ENCODE measurements around the gene MDGA2. TPM values are rescaled to one million over a fixed set of nuclear protein-coding genes. Genes with fewer than 3 reads are reported as not detected.

The MDGA2 gene
- total and polyA plus RNA-seq, 7 experiments from 2014 or later = not detected

DNA sequence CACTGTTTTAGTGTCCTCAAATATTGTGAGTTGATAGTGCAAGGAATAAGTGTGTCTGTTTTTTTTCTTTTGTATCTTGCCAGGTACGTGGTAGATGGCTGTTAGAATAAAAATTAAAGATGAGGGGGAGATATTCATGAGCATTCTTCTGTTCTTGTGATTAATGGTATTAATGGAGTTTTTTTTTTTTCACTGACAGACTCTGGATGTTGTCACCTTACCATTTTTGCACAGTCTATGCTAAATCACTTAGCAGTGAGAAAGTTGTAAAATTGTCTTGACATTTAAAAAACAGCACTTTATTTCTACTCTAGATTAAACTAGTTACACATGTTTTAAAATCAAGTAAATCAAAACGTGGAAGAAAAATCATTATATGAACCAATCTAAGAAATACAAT, 204.3 kb downstream of the MDGA2 start:
- DNase-seq (no peak), ATAC-seq (no peak)
- Histone ChIP-seq H3K27me3 (ENCODE audit: control insufficient read depth in 2 of 2, insufficient read depth in 2 of 2, low read length in 2 of 2) (no peaks in the 10 kb centered on the region), H3K27ac (ENCODE audit: low read depth, low read length) (no peak overlapping the region), H3K4me3 (ENCODE audit: low read length) (no peak overlapping the region), H3K4me1 (ENCODE audit: control insufficient read depth in 2 of 2, insufficient read depth in 2 of 2, low read length in 2 of 2) (no peaks in the 10 kb centered on the region), H3K36me3 (ENCODE audit: control insufficient read depth in 2 of 3, insufficient read depth in 3 of 3, low read length in 3 of 3) (no peaks in the 10 kb centered on the region), H3K9me3 (ENCODE audit: control insufficient read depth in 2 of 3, low read length in 3 of 3) (no peaks in the 10 kb centered on the region)
- intact Hi-C loops (cut with micrococcal nuclease) = no loop called here
- Mint-ChIP-seq H3K9me3 (peaks cover 2 to 26% (median 11%) of the 10 kb centered on the region in 11 donors), H3K36me3 (no peaks in the 10 kb centered on the region), H3K27me3 (no peaks in the 10 kb centered on the region), H3K27ac (no peak overlapping the region), H3K4me3 (no peak overlapping the region), H3K4me1 (no peaks in the 10 kb centered on the region)
- POLR2A ChIA-PET = no interaction called here
- CTCF ChIA-PET = no interaction called here

GRCh38 chr14:47466916-47467315, 208.5 kb downstream of the MDGA2 start:
- no peak overlapping the region for H3K4me3 Mint-ChIP-seq
- no peaks in the 10 kb centered on the region for H3K4me1 ChIP-seq (ENCODE audit: control insufficient read depth in 2 of 2, insufficient read depth in 2 of 2, low read length in 2 of 2)
- no peak for DNase-seq
- no peaks in the 10 kb centered on the region for H3K4me1 Mint-ChIP-seq
- ChIA-PET POLR2A (no interaction called here), CTCF (no interaction called here)
- H3K9me3 ChIP-seq (ENCODE audit: control insufficient read depth in 2 of 3, low read length in 3 of 3) = no peaks in the 10 kb centered on the region
- no peak overlapping the region for H3K27ac Mint-ChIP-seq
- no peak overlapping the region for H3K4me3 ChIP-seq (ENCODE audit: low read length)
- H3K27me3 Mint-ChIP-seq = no peaks in the 10 kb centered on the region
- no peaks in the 10 kb centered on the region for H3K36me3 ChIP-seq (ENCODE audit: control insufficient read depth in 2 of 3, insufficient read depth in 3 of 3, low read length in 3 of 3)
- no peaks in the 10 kb centered on the region for H3K27me3 ChIP-seq (ENCODE audit: control insufficient read depth in 2 of 2, insufficient read depth in 2 of 2, low read length in 2 of 2)
- ATAC-seq = no peak
- no peak overlapping the region for H3K27ac ChIP-seq (ENCODE audit: low read depth, low read length)
- intact Hi-C loops (cut with micrococcal nuclease) = no loop called here
- no peaks in the 10 kb centered on the region for H3K36me3 Mint-ChIP-seq
- peaks cover 0 to 13% (median 8%) of the 10 kb centered on the region in 11 donors for H3K9me3 Mint-ChIP-seq

- Mint-ChIP-seq H3K4me3 (no peak overlapping the region), H3K4me1 (no peaks in the 10 kb centered on the region), H3K9me3 (peaks cover 0 to 14% (median 0%) of the 10 kb centered on the region in 11 donors), H3K27me3 (no peaks in the 10 kb centered on the region), H3K27ac (no peak overlapping the region), H3K36me3 (no peaks in the 10 kb centered on the region)
- ChIA-PET CTCF (no interaction called here), POLR2A (no interaction called here)
- intact Hi-C loops (cut with micrococcal nuclease) = no loop called here
- H3K27ac ChIP-seq (ENCODE audit: low read depth, low read length) = no peak overlapping the region
- H3K27me3 ChIP-seq (ENCODE audit: control insufficient read depth in 2 of 2, insufficient read depth in 2 of 2, low read length in 2 of 2) = no peaks in the 10 kb centered on the region
- H3K4me1 ChIP-seq (ENCODE audit: control insufficient read depth in 2 of 2, insufficient read depth in 2 of 2, low read length in 2 of 2) = no peaks in the 10 kb centered on the region
- no peaks in the 10 kb centered on the region for H3K36me3 ChIP-seq (ENCODE audit: control insufficient read depth in 2 of 3, insufficient read depth in 3 of 3, low read length in 3 of 3)
- no peak overlapping the region for H3K4me3 ChIP-seq (ENCODE audit: low read length)
- no peaks in the 10 kb centered on the region for H3K9me3 ChIP-seq (ENCODE audit: control insufficient read depth in 2 of 3, low read length in 3 of 3)
- no peak for DNase-seq
- ATAC-seq = no peak
Measured at GRCh38 chr14:47454025-47454424, 221.4 kb downstream of the MDGA2 start.

GRCh38 chr14:47447076-47447475, 228.3 kb downstream of the MDGA2 start:
- intact Hi-C loops (cut with micrococcal nuclease) = no loop called here
- H3K27ac Mint-ChIP-seq = no peak overlapping the region
- no peak overlapping the region for H3K4me3 ChIP-seq (ENCODE audit: low read length)
- no peaks in the 10 kb centered on the region for H3K4me1 Mint-ChIP-seq
- H3K4me1 ChIP-seq (ENCODE audit: control insufficient read depth in 2 of 2, insufficient read depth in 2 of 2, low read length in 2 of 2) = no peaks in the 10 kb centered on the region
- H3K27me3 Mint-ChIP-seq = no peaks in the 10 kb centered on the region
- ChIA-PET CTCF (no interaction called here), POLR2A (no interaction called here)
- no peaks in the 10 kb centered on the region for H3K36me3 ChIP-seq (ENCODE audit: control insufficient read depth in 2 of 3, insufficient read depth in 3 of 3, low read length in 3 of 3)
- H3K9me3 Mint-ChIP-seq = peaks cover 0 to 7% (median 1%) of the 10 kb centered on the region in 11 donors
- no peak overlapping the region for H3K27ac ChIP-seq (ENCODE audit: low read depth, low read length)
- no peak overlapping the region for H3K4me3 Mint-ChIP-seq
- no peaks in the 10 kb centered on the region for H3K27me3 ChIP-seq (ENCODE audit: control insufficient read depth in 2 of 2, insufficient read depth in 2 of 2, low read length in 2 of 2)
- DNase-seq = no peak
- no peaks in the 10 kb centered on the region for H3K9me3 ChIP-seq (ENCODE audit: control insufficient read depth in 2 of 3, low read length in 3 of 3)
- H3K36me3 Mint-ChIP-seq = no peaks in the 10 kb centered on the region
- no peak for ATAC-seq

- H3K36me3 ChIP-seq (ENCODE audit: control insufficient read depth in 2 of 3, insufficient read depth in 3 of 3, low read length in 3 of 3) = no peaks in the 10 kb centered on the region
- H3K27ac Mint-ChIP-seq = no peak overlapping the region
- ATAC-seq (no peak), DNase-seq (no peak)
- no peaks in the 10 kb centered on the region for H3K9me3 ChIP-seq (ENCODE audit: control insufficient read depth in 2 of 3, low read length in 3 of 3)
- no peak overlapping the region for H3K27ac ChIP-seq (ENCODE audit: low read depth, low read length)
- H3K4me1 Mint-ChIP-seq = no peaks in the 10 kb centered on the region
- H3K4me3 Mint-ChIP-seq = no peak overlapping the region
- no peaks in the 10 kb centered on the region for H3K27me3 ChIP-seq (ENCODE audit: control insufficient read depth in 2 of 2, insufficient read depth in 2 of 2, low read length in 2 of 2)
- ChIA-PET CTCF (no interaction called here), POLR2A (no interaction called here)
- no peak overlapping the region for H3K4me3 ChIP-seq (ENCODE audit: low read length)
- intact Hi-C loops (cut with micrococcal nuclease) = no loop called here
- H3K4me1 ChIP-seq (ENCODE audit: control insufficient read depth in 2 of 2, insufficient read depth in 2 of 2, low read length in 2 of 2) = no peaks in the 10 kb centered on the region
- no peaks in the 10 kb centered on the region for H3K27me3 Mint-ChIP-seq
- peaks cover 0 to 13% (median 4%) of the 10 kb centered on the region in 11 donors for H3K9me3 Mint-ChIP-seq
- H3K36me3 Mint-ChIP-seq = no peaks in the 10 kb centered on the region
Measured at GRCh38 chr14:47442211-47442610, 233.2 kb downstream of the MDGA2 start.

- Mint-ChIP-seq H3K4me1 (no peaks in the 10 kb centered on the region), H3K27me3 (no peaks in the 10 kb centered on the region), H3K27ac (no peak overlapping the region), H3K4me3 (no peak overlapping the region), H3K36me3 (no peaks in the 10 kb centered on the region), H3K9me3 (peaks cover 0 to 12% (median 8%) of the 10 kb centered on the region in 11 donors)
- Histone ChIP-seq H3K27me3 (ENCODE audit: control insufficient read depth in 2 of 2, insufficient read depth in 2 of 2, low read length in 2 of 2) (no peaks in the 10 kb centered on the region), H3K4me3 (ENCODE audit: low read length) (no peak overlapping the region), H3K27ac (ENCODE audit: low read depth, low read length) (no peak overlapping the region), H3K4me1 (ENCODE audit: control insufficient read depth in 2 of 2, insufficient read depth in 2 of 2, low read length in 2 of 2) (no peaks in the 10 kb centered on the region), H3K9me3 (ENCODE audit: control insufficient read depth in 2 of 3, low read length in 3 of 3) (peaks cover 0 to 5% (median 0%) of the 10 kb centered on the region in 3 experiments), H3K36me3 (ENCODE audit: control insufficient read depth in 2 of 3, insufficient read depth in 3 of 3, low read length in 3 of 3) (no peaks in the 10 kb centered on the region)
- intact Hi-C loops (cut with micrococcal nuclease) = no loop called here
- DNase-seq (no peak), ATAC-seq (no peak)
- POLR2A ChIA-PET = no interaction called here
- CTCF ChIA-PET = no interaction called here
Measured at GRCh38 chr14:47439953-47440352, 235.5 kb downstream of the MDGA2 start.

DNA sequence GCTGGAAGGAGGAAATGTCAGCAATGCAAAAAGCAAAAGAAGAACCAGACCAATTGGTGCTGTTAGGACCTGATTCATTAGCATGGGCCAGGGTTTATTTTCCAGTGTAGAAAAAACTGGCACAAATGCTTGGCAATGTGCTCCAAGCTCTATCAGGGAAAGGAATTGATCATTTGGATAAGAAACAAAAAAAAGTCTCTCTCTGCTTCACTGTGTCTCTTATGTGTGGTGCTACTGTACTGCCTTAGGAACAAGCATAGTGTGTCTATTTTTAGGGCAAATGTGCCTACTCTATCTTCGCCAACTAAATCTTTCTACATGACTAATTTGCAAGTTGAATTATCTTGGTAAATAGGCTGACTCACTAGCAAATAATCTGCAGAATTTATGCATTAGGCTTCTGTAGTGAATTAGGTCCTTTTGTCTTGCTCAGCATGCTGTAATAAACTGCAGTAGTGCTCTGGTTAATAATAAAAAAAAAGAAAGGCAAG, 236.7 kb downstream of the MDGA2 start:
- Mint-ChIP-seq H3K27ac (no peak overlapping the region), H3K4me1 (no peaks in the 10 kb centered on the region), H3K36me3 (no peaks in the 10 kb centered on the region), H3K27me3 (no peaks in the 10 kb centered on the region), H3K9me3 (peaks cover 0 to 12% (median 6%) of the 10 kb centered on the region in 11 donors), H3K4me3 (no peak overlapping the region)
- ChIA-PET POLR2A (no interaction called here), CTCF (no interaction called here)
- ATAC-seq (no peak), DNase-seq (no peak)
- Histone ChIP-seq H3K27ac (ENCODE audit: low read depth, low read length) (no peak overlapping the region), H3K4me3 (ENCODE audit: low read length) (no peak overlapping the region), H3K27me3 (ENCODE audit: control insufficient read depth in 2 of 2, insufficient read depth in 2 of 2, low read length in 2 of 2) (no peaks in the 10 kb centered on the region), H3K9me3 (ENCODE audit: control insufficient read depth in 2 of 3, low read length in 3 of 3) (peaks cover 0 to 5% (median 0%) of the 10 kb centered on the region in 3 experiments), H3K4me1 (ENCODE audit: control insufficient read depth in 2 of 2, insufficient read depth in 2 of 2, low read length in 2 of 2) (no peaks in the 10 kb centered on the region), H3K36me3 (ENCODE audit: control insufficient read depth in 2 of 3, insufficient read depth in 3 of 3, low read length in 3 of 3) (no peaks in the 10 kb centered on the region)
- intact Hi-C loops (cut with micrococcal nuclease) = no loop called here
